H1 (cell line): Measurements from ENCODE around the gene SIX3. TPM values are rescaled to one million over a fixed set of nuclear protein-coding genes. Genes with fewer than 3 reads are reported as not detected.

Experiments
- CTCF ChIA-PET: fragments of 300-600 bp; sonication (Branson Sonifier 250); formaldehyde crosslinking; loops from one replicate; lab custom pipeline; 2021; ENCODE audit not compliant: partially characterized antibody; lab: Charles Lee
- POLR2A ChIA-PET: fragments of 300-600 bp; sonication (Branson Sonifier 250); formaldehyde crosslinking; loops from one replicate; lab custom pipeline; 2021; ENCODE audit warnings: inconsistent platforms; ENCODE audit not compliant: partially characterized antibody; lab: Charles Lee
- DNase-seq, 2 experiments: peaks; one replicate each; pipeline versions ENCODE4 v3.0.0 to v3.0.0-alpha.2; 2010 to 2022; ENCODE audit warnings: low spot score in 2 of 2, low read depth in 1 of 2, mixed read lengths in 1 of 2
- FAIRE-seq: peaks from 2 replicates; lab custom pipeline; 2011; peaks lifted over from hg19 to GRCh38; lab: Jason Lieb, UNC
- H2AFZ ChIP-seq: 2 replicates; pipeline ENCODE4 v1.8.1; 2012; ENCODE audit warnings: low read length, inconsistent platforms
- H2AK5ac ChIP-seq: 2 replicates; pipeline ENCODE4 v1.6.1; 2013; ENCODE audit warnings: low read depth, low read length
- H2BK120ac ChIP-seq: replicated peaks from 2 replicates; pipeline ENCODE3; 2013; ENCODE audit warnings: low read depth, low read length, inconsistent platforms
- H2BK12ac ChIP-seq: 2 replicates; pipeline ENCODE4 v1.6.1; 2013; ENCODE audit warnings: low read depth, low read length
- H2BK15ac ChIP-seq: 2 replicates; pipeline ENCODE4 v1.6.1; 2013; ENCODE audit warnings: low read length
- H2BK20ac ChIP-seq: 2 replicates; pipeline ENCODE4 v1.6.1; 2013; ENCODE audit warnings: low read length
- H2BK5ac ChIP-seq: 2 replicates; pipeline ENCODE4 v1.6.1; 2013; ENCODE audit warnings: low read depth, low read length
- H3K14ac ChIP-seq: 2 replicates; pipeline ENCODE4 v1.6.1; 2013; ENCODE audit warnings: inconsistent platforms; ENCODE audit not compliant: insufficient read length
- H3K18ac ChIP-seq: 2 replicates; pipeline ENCODE4 v1.6.1; 2013; ENCODE audit warnings: low read length; ENCODE audit errors: extremely low read depth
- H3K23ac ChIP-seq: 2 replicates; pipeline ENCODE4 v1.6.1; 2013; ENCODE audit warnings: inconsistent platforms; ENCODE audit not compliant: insufficient read length
- H3K23me2 ChIP-seq: 2 replicates; pipeline ENCODE4 v1.6.1; 2013; ENCODE audit warnings: low read depth, low read length
- H3K27ac ChIP-seq: 2 replicates; pipeline ENCODE4 v1.6.1; 2011; ENCODE audit warnings: low read depth, low read length, inconsistent platforms
- H3K27me3 ChIP-seq, 4 experiments: replicated peaks in 1 of 4; 1 replicate in 1 of 4; 2 replicates in 3 of 4; pipeline versions ENCODE4 v1.6.1 to v1.8.1; 2011 to 2013; ENCODE audit warnings: low read length in 3 of 4, mild to moderate bottlenecking in 3 of 4, inconsistent platforms in 2 of 4, mixed read lengths in 2 of 4, moderate library complexity in 1 of 4; ENCODE audit not compliant: control insufficient read depth in 3 of 4, insufficient read depth in 3 of 4; ENCODE audit errors: extremely low read depth in 1 of 4
- H3K36me3 ChIP-seq, 4 experiments: 2 replicates each; pipeline versions ENCODE4 v1.6.1 to v1.8.1; 2011 to 2013; ENCODE audit warnings: mild to moderate bottlenecking in 4 of 4, low read length in 3 of 4, moderate library complexity in 2 of 4, control low read depth in 1 of 4, inconsistent platforms in 1 of 4; ENCODE audit not compliant: insufficient read depth in 4 of 4, control insufficient read depth in 2 of 4
- H3K4ac ChIP-seq: replicated peaks from 2 replicates; pipeline ENCODE3; 2013; ENCODE audit warnings: low read length, low read depth, mixed read lengths, inconsistent platforms; ENCODE audit not compliant: insufficient read length
- H3K4me1 ChIP-seq, 4 experiments: replicated peaks in 1 of 4; 1 replicate in 1 of 4; 2 replicates in 3 of 4; pipeline versions ENCODE4 v1.6.1 to v1.8.1; 2011 to 2013; ENCODE audit warnings: low read length in 3 of 4, inconsistent platforms in 2 of 4, mixed read lengths in 1 of 4; ENCODE audit not compliant: insufficient read depth in 4 of 4, control insufficient read depth in 3 of 4
- H3K4me2 ChIP-seq, 2 experiments: 2 replicates each; pipeline versions ENCODE4 v1.6.1 to v1.8.1; 2011 to 2013; ENCODE audit warnings: low read depth in 2 of 2, low read length in 2 of 2, control low read depth in 1 of 2, inconsistent platforms in 1 of 2, mild to moderate bottlenecking in 1 of 2; ENCODE audit not compliant: insufficient read depth in 1 of 2
- H3K4me3 ChIP-seq, 4 experiments: fragments of 200-600, 300-600 bp in 1 of 4; sonication (generic), shearing (Covaris generic), sonication (Bioruptor Twin) in 1 of 4; 2 replicates each; pipeline versions ENCODE4 v1.5.1 to v1.8.1; 2011 to 2016; ENCODE audit warnings: low read length in 4 of 4, low read depth in 3 of 4, control low read depth in 2 of 4, inconsistent platforms in 2 of 4, mild to moderate bottlenecking in 2 of 4, mixed read lengths in 1 of 4, moderate library complexity in 1 of 4; ENCODE audit not compliant: insufficient read depth in 2 of 4; ENCODE audit errors: extremely low read depth in 1 of 4
- H3K56ac ChIP-seq: replicated peaks from 2 replicates; pipeline ENCODE3; 2013; ENCODE audit warnings: low read depth, mild to moderate bottlenecking, mixed read lengths, low read length, inconsistent platforms; ENCODE audit not compliant: insufficient read length
- H3K79me1 ChIP-seq: 2 replicates; pipeline ENCODE4 v1.6.1; 2013; ENCODE audit warnings: low read depth, low read length, control low read depth
- H3K79me2 ChIP-seq, 2 experiments: 2 replicates each; pipeline versions ENCODE4 v1.6.1 to v1.8.1; 2012 to 2013; ENCODE audit warnings: low read length in 2 of 2, mild to moderate bottlenecking in 2 of 2, inconsistent platforms in 1 of 2; ENCODE audit not compliant: insufficient read depth in 2 of 2, control insufficient read depth in 1 of 2
- H3K9ac ChIP-seq, 4 experiments: replicated peaks in 1 of 4; 1 replicate in 1 of 4; 2 replicates in 3 of 4; pipeline versions ENCODE4 v1.6.1 to v1.8.1; 2011 to 2013; ENCODE audit warnings: low read depth in 3 of 4, low read length in 3 of 4, control low read depth in 2 of 4, mild to moderate bottlenecking in 2 of 4, moderate library complexity in 2 of 4, inconsistent platforms in 1 of 4; ENCODE audit errors: extremely low read depth in 1 of 4
- H3K9me3 ChIP-seq, 2 experiments: 2 replicates each; pipeline versions ENCODE4 v1.6.1 to v1.8.1; 2012 to 2013; ENCODE audit warnings: mild to moderate bottlenecking in 2 of 2, moderate library complexity in 2 of 2, control low read depth in 1 of 2, inconsistent platforms in 1 of 2, low read depth in 1 of 2, low read length in 1 of 2, mixed read lengths in 1 of 2; ENCODE audit not compliant: insufficient read depth in 2 of 2
- H4K20me1 ChIP-seq, 2 experiments: replicated peaks in 1 of 2; 2 replicates each; pipeline versions ENCODE3 to v1.8.1; 2011 to 2013; ENCODE audit warnings: inconsistent platforms in 2 of 2, low read length in 2 of 2, mild to moderate bottlenecking in 1 of 2; ENCODE audit not compliant: insufficient read depth in 2 of 2, control insufficient read depth in 1 of 2
- H4K5ac ChIP-seq: 2 replicates; pipeline ENCODE4 v1.6.1; 2013; ENCODE audit warnings: low read length, low read depth, mixed read lengths, inconsistent platforms; ENCODE audit not compliant: insufficient read length
- H4K8ac ChIP-seq: 2 replicates; pipeline ENCODE4 v1.8.0; 2013; ENCODE audit warnings: mild to moderate bottlenecking, moderate library complexity, low read length, inconsistent platforms; ENCODE audit not compliant: insufficient read depth; ENCODE audit errors: extremely low read depth
- H4K91ac ChIP-seq: replicated peaks from 2 replicates; pipeline ENCODE3; 2013; ENCODE audit warnings: low read length, mixed read lengths, inconsistent platforms; ENCODE audit not compliant: insufficient read length
- HDAC2 ChIP-seq, 2 experiments: fragments of 300-600 bp in 1 of 2; sonication (generic) in 1 of 2; IDR thresholded peaks; 2 replicates each; pipeline ENCODE4 v1.6.1; 2011 to 2012; ENCODE audit warnings: low read depth in 2 of 2, low read length in 2 of 2, mild to moderate bottlenecking in 2 of 2, moderate library complexity in 2 of 2, borderline replicate concordance in 1 of 2, inconsistent platforms in 1 of 2
- RNF2 ChIP-seq: fragments of 200-900, 300-1000 bp; sonication (generic); IDR thresholded peaks from 2 replicates; pipeline ENCODE4 v1.7.1; 2016; ENCODE audit warnings: borderline replicate concordance, low read depth, mild to moderate bottlenecking, antibody characterized with exemption, low read length; ENCODE audit not compliant: poor library complexity, severe bottlenecking; ENCODE audit errors: missing control alignments
- WGBS, 2 experiments: shearing (Covaris generic) in 1 of 2; methylation state at CpG; one replicate each; pipeline versions ENCODE4 v1.1.6 to v1.1.7; 2013 to 2015; ENCODE audit warnings: low lambda C conversion rate in 2 of 2, mixed read lengths in 2 of 2, inconsistent platforms in 1 of 2, low coverage in 1 of 2, missing lambda C conversion rate in 1 of 2; ENCODE audit not compliant: insufficient replicate concordance in 2 of 2, insufficient coverage in 1 of 2, insufficient read length in 1 of 2; ENCODE audit errors: extremely low coverage in 1 of 2, missing lambda C conversion rate in 1 of 2; 5-methylcytosine and 5-hydroxymethylcytosine counted together
- polyA plus RNA-seq, 7 experiments: library from polyadenylated mRNA; depleted of rRNA in 3 of 7; stranded (reverse) in 5 of 7; unstranded in 2 of 7; fragments of >200 nt in 5 of 7; fragments of 200-250 nt in 2 of 7; gene quantifications; 1 replicate in 5 of 7; 2 replicates in 1 of 7; 4 replicates in 1 of 7; pipeline versions ENCODE4 v1.2.1 to v1.2.3, GENCODE V29; 2011 to 2013; ENCODE audit warnings: missing spikeins in 2 of 7, mixed read lengths in 2 of 7
- total RNA-seq: library from RNA; stranded (reverse); fragmentation: NEBNext Ultra II Directional; extraction: Animal tissue kit (Norgen Biotek cat#: 25700); gene quantifications from 2 replicates; pipeline ENCODE4 v1.2.1, GENCODE V29; 2021

SIX3 gene
- total and polyA plus RNA-seq, 2 of the 8 experiments (the other 6 are each of a cell fraction or from before 2014, with no cell fraction given), result 0.02 to 0.19 TPM

- H2BK15ac ChIP-seq, result peak overlapping the region; percentile 47; the same call in 1 of the 2 replicates
- H2AK5ac ChIP-seq, result no peak overlapping the region; the same call in 1 of the 2 replicates
- peak overlapping the region; percentile 91; the same call in 1 of the 2 replicates for H2BK12ac ChIP-seq
- no peak for DNase-seq
- no peaks in the 10 kb centered on the region for H3K9me3 ChIP-seq
- peaks cover 77 to 99% (median 96%) of the 10 kb centered on the region in 4 experiments; a peak in 6 of 7 replicates for H3K27me3 ChIP-seq
- peak overlapping the region; percentile 15 to 65 (median 34); a peak in 5 of 8 replicates for H3K4me3 ChIP-seq
- H4K20me1 ChIP-seq, result peaks cover 5 to 9% of the 10 kb centered on the region in 2 experiments
- peaks cover 8 to 72% (median 51%) of the 10 kb centered on the region in 4 experiments for H3K4me1 ChIP-seq
- ChIA-PET CTCF (interaction anchor here (0.7 to 3.7 kb wide), 10 partner anchors 9 to 678 kb away, joined by 3 to 20 read pairs (median 9); no protein-coding TSS in a partner anchor), POLR2A (interaction anchor here (0.9 to 5.7 kb wide), 5 partner anchors 8 to 68 kb away, joined by 3 to 27 read pairs (median 4); no protein-coding TSS in a partner anchor)
- no peak overlapping the region for H3K27ac ChIP-seq
- no peak overlapping the region for H3K56ac ChIP-seq
- H3K23ac ChIP-seq, result no peak overlapping the region
- H3K36me3 ChIP-seq, result no peaks in the 10 kb centered on the region
- H4K91ac ChIP-seq, result no peak overlapping the region
- H2BK20ac ChIP-seq, result 0 out of 2 replicates have a peak overlapping the region, but pooled peaks have one; percentile 62
- no peak overlapping the region for H4K5ac ChIP-seq
- peak overlapping the region in 1 of 4 experiments; percentile 37; a peak in 1 of 7 replicates for H3K9ac ChIP-seq
- H2BK120ac ChIP-seq, result no peak overlapping the region
- 8% methylated on average over 6 of the region's 6 CpGs; no CpG with 5 or more reads in 1 of the 2 experiments for WGBS, 2 experiments
- peak overlapping the region; percentile 78 to 93 for H3K4me2 ChIP-seq
- H3K4ac ChIP-seq, result no peak overlapping the region
- no peak overlapping the region for H2BK5ac ChIP-seq
- no peak overlapping the region for H3K14ac ChIP-seq
- H2AFZ ChIP-seq, result no peak overlapping the region
- H3K79me2 ChIP-seq, result no peaks in the 10 kb centered on the region
- peaks cover 36% of the 10 kb centered on the region; the same call in 1 of the 2 replicates for H3K23me2 ChIP-seq
- H3K79me1 ChIP-seq, result no peaks in the 10 kb centered on the region
- no peak for TF ChIP-seq HDAC2 (IDR thresholded peaks at IDR 0.05; ENCODE audit: borderline replicate concordance in 1 of 2, low read depth in 2 of 2, low read length in 2 of 2)
- TF ChIP-seq RNF2, result peak; percentile 62
- H3K18ac ChIP-seq, result peak overlapping the region; percentile 33; the same call in 1 of the 2 replicates
- no peak overlapping the region for H4K8ac ChIP-seq
- no peak for FAIRE-seq
Observed at GRCh38 chr2:44936275-44936674, 5.2 kb upstream of the SIX3 start.
